ENCODE measurements around the gene SOX10.

- TF ChIP-seq BHLHE40 (IDR thresholded peaks at IDR 0.05; ENCODE audit: borderline replicate concordance), result no peak
- no peak for TF ChIP-seq SUZ12 (IDR thresholded peaks at IDR 0.05)
- TF ChIP-seq FOXK2 (IDR thresholded peaks at IDR 0.05), result no peak
- no peak for TF ChIP-seq SP1 (IDR thresholded peaks at IDR 0.05)
- TF ChIP-seq PKNOX1 (IDR thresholded peaks at IDR 0.05), result no peak
- TF ChIP-seq NFRKB (IDR thresholded peaks at IDR 0.05), result no peak
- TF ChIP-seq FOXM1 (IDR thresholded peaks at IDR 0.05; ENCODE audit: borderline replicate concordance), result no peak
- no peak for TF ChIP-seq ZNF384 (IDR thresholded peaks at IDR 0.05)
- TF ChIP-seq FOXA1 (IDR thresholded peaks at IDR 0.05), result no peak
- TF ChIP-seq LEF1 (IDR thresholded peaks at IDR 0.05; ENCODE audit: borderline replicate concordance), result no peak
- no peak for TF ChIP-seq L3MBTL2 (conservative IDR thresholded peaks at IDR 0.05)
- no peak for TF ChIP-seq ELF4 (IDR thresholded peaks at IDR 0.05)
Measured at GRCh38 chr22:38009000-38009806, 24.8 kb upstream of the SOX10 start.

All from HEK293T (cell line).